HG03045 (cell line): ENCODE results near the gene EPB41L4B.

ENCODE experiments used
- ATAC-seq: cut with Tn5 transposase; IDR thresholded peaks from one replicate; pipeline ENCODE4 v1.9.1; 2021; ENCODE audit warnings: mild to moderate bottlenecking, moderate library complexity; ENCODE audit not compliant: unreplicated experiment

EPB41L4B gene

GRCh38 chr9:109167716-109168115 lies 153.1 kb downstream of the EPB41L4B start:
- ATAC-seq: no peak

GRCh38 chr9:109166771-109167601 lies 153.9 kb downstream of the EPB41L4B start, which contains the start of gene FRRS1L:
Gene FRRS1L, minus strand, starts transcription at chr9:109167249. Its CDS starts 111 bp downstream, at chr9:109167138.
- no peak for ATAC-seq

- ATAC-seq: no peak
Observed at GRCh38 chr9:109166171-109166770, 154.6 kb downstream of the EPB41L4B start.

GRCh38 chr9:109164042-109164441 lies 156.8 kb downstream of the EPB41L4B start:
- ATAC-seq: no peak

- no peak for ATAC-seq
Observed at GRCh38 chr9:109163194-109163593, 157.7 kb downstream of the EPB41L4B start.

- no peak for ATAC-seq
Observed at GRCh38 chr9:109162677-109163076, 158.2 kb downstream of the EPB41L4B start.

GRCh38 chr9:109161471-109161870 lies 159.4 kb downstream of the EPB41L4B start:
- no peak for ATAC-seq

- ATAC-seq: no peak
Observed at GRCh38 chr9:109159583-109159982, 161.3 kb downstream of the EPB41L4B start.

- ATAC-seq: no peak
Observed at GRCh38 chr9:109158651-109159050, 162.2 kb downstream of the EPB41L4B start.

- ATAC-seq: no peak
Observed at GRCh38 chr9:109156708-109157107, 164.2 kb downstream of the EPB41L4B start.

- ATAC-seq: no peak
Observed at GRCh38 chr9:109150925-109151545, 169.8 kb downstream of the EPB41L4B start.

GRCh38 chr9:109149722-109150121 lies 171.1 kb downstream of the EPB41L4B start:
- no peak for ATAC-seq

GRCh38 chr9:109149089-109149488 lies 171.8 kb downstream of the EPB41L4B start:
- ATAC-seq: no peak

GRCh38 chr9:109145051-109145450 lies 175.8 kb downstream of the EPB41L4B start:
- no peak for ATAC-seq

- no peak for ATAC-seq
Observed at GRCh38 chr9:109143881-109144562, 176.8 kb downstream of the EPB41L4B start.

GRCh38 chr9:109141375-109141774 lies 179.5 kb downstream of the EPB41L4B start:
- ATAC-seq: no peak

- no peak for ATAC-seq
Observed at GRCh38 chr9:109139851-109140250, 181.0 kb downstream of the EPB41L4B start.

- no peak for ATAC-seq
Observed at GRCh38 chr9:109138421-109138820, 182.4 kb downstream of the EPB41L4B start.

GRCh38 chr9:109134167-109134578 lies 186.7 kb downstream of the EPB41L4B start:
- no peak for ATAC-seq

GRCh38 chr9:109133533-109133932 lies 187.3 kb downstream of the EPB41L4B start:
- no peak for ATAC-seq

- ATAC-seq: no peak
Observed at GRCh38 chr9:109132567-109133021, 188.3 kb downstream of the EPB41L4B start.
